Measurements from ENCODE around the gene ERFE. TPM values are rescaled to one million over a fixed set of nuclear protein-coding genes. Genes with fewer than 3 reads are reported as not detected.

The ERFE gene
- total and polyA plus RNA-seq, 2 experiments from 2014 or later, result 0.41 to 0.86 TPM

DNA sequence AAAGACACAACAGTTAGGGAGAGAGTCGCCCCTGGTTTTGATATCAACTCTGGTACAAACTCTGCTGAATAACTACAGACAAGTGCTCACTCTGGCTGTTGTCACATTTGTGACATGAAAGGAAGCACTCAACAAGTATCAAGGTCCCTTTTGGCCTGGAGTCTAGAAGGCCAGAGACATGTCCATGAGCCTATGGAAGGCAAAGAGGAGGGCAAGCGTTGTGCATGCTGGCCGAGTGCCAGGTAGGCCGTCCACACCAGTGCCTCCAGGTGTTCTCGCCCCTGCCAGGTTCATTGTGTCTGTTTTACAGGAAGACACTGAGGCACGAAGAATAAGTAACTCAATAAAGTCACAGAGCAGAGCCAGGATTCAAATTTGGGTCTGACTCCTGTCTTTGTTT, 23.6 kb downstream of the ERFE start:
- Histone ChIP-seq H3K9ac (no peak overlapping the region), H3K4me1 (ENCODE audit: insufficient read depth) (no peaks in the 10 kb centered on the region), H3F3A (ENCODE audit: insufficient read depth) (peaks cover 4% of the 10 kb centered on the region; the same call in 1 of the 2 replicates), H3K9me3 (ENCODE audit: low read depth) (no peaks in the 10 kb centered on the region), H2AFZ (no peak overlapping the region), H3K36me3 (ENCODE audit: low read depth) (peaks cover 80% of the 10 kb centered on the region), H3K4me3 (no peak overlapping the region), H3K9me2 (ENCODE audit: insufficient read depth) (no peaks in the 10 kb centered on the region), H3K27me3 (replicated peaks; ENCODE audit: insufficient read depth) (no peaks in the 10 kb centered on the region), H4K20me1 (ENCODE audit: insufficient read depth) (no peaks in the 10 kb centered on the region), H3K79me2 (ENCODE audit: insufficient read depth) (peaks cover 48% of the 10 kb centered on the region), H3K27ac (no peak overlapping the region), H3K4me2 (ENCODE audit: unreplicated experiment) (no peak overlapping the region)
- 73 to 74% methylated on average over 6 of the region's 6 CpGs for WGBS, 2 experiments (ENCODE audit: low coverage in 1 of 2, low lambda C conversion rate in 2 of 2, missing lambda C conversion rate in 2 of 2)
- DNase-seq, result no peak
- in situ Hi-C loops (cut with MboI), result no loop called here
- no peak for TF ChIP-seq EZH2 (IDR thresholded peaks at IDR 0.05; ENCODE audit: insufficient read depth, poor library complexity, severe bottlenecking)
- no peak for TF ChIP-seq EZH2phosphoT487 (IDR thresholded peaks at IDR 0.05; ENCODE audit: insufficient read depth, low read depth)

DNA sequence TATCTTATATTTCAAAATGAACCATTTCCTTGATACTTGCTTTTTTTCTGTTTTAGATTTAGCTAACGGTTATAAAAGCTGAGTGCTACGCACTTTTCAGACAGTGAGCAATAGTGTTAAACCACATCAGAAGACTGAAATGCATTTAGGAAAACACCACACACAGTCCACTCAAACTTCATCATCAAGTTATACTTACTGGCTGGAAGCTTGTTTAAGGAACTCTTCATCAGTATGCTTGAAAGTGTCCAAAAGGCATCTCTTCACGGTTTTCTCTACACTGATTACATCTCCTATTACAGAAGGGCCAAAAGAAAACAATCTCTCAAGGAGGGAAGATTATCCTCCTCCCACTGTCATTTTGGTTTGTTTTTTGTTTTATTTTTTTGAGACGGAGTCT, 25.1 kb downstream of the ERFE start:
- H3K36me3 ChIP-seq (ENCODE audit: low read depth), result peaks cover 80% of the 10 kb centered on the region
- H3K4me1 ChIP-seq (ENCODE audit: insufficient read depth), result no peaks in the 10 kb centered on the region
- H3F3A ChIP-seq (ENCODE audit: insufficient read depth), result 0 out of 2 replicates have a peak, but pooled peaks cover 4% of the 10 kb centered on the region
- no peak overlapping the region for H2AFZ ChIP-seq
- in situ Hi-C loops (cut with MboI), result no loop called here
- H3K4me3 ChIP-seq, result no peak overlapping the region
- no peak overlapping the region for H3K4me2 ChIP-seq (ENCODE audit: unreplicated experiment)
- H3K27ac ChIP-seq, result no peak overlapping the region
- no peak overlapping the region for H3K9ac ChIP-seq
- no peaks in the 10 kb centered on the region for H4K20me1 ChIP-seq (ENCODE audit: insufficient read depth)
- TF ChIP-seq EZH2 (IDR thresholded peaks at IDR 0.05; ENCODE audit: insufficient read depth, poor library complexity, severe bottlenecking) (no peak), EZH2phosphoT487 (IDR thresholded peaks at IDR 0.05; ENCODE audit: insufficient read depth, low read depth) (no peak)
- no peaks in the 10 kb centered on the region for H3K27me3 ChIP-seq (replicated peaks; ENCODE audit: insufficient read depth)
- WGBS, 2 experiments (ENCODE audit: low coverage in 1 of 2, low lambda C conversion rate in 2 of 2, missing lambda C conversion rate in 2 of 2), result 86 to 88% methylated on average over 4 of the region's 4 CpGs
- H3K79me2 ChIP-seq (ENCODE audit: insufficient read depth), result peaks cover 53% of the 10 kb centered on the region
- DNase-seq, result no peak
- H3K9me3 ChIP-seq (ENCODE audit: low read depth), result no peaks in the 10 kb centered on the region
- H3K9me2 ChIP-seq (ENCODE audit: insufficient read depth), result no peaks in the 10 kb centered on the region

DNA sequence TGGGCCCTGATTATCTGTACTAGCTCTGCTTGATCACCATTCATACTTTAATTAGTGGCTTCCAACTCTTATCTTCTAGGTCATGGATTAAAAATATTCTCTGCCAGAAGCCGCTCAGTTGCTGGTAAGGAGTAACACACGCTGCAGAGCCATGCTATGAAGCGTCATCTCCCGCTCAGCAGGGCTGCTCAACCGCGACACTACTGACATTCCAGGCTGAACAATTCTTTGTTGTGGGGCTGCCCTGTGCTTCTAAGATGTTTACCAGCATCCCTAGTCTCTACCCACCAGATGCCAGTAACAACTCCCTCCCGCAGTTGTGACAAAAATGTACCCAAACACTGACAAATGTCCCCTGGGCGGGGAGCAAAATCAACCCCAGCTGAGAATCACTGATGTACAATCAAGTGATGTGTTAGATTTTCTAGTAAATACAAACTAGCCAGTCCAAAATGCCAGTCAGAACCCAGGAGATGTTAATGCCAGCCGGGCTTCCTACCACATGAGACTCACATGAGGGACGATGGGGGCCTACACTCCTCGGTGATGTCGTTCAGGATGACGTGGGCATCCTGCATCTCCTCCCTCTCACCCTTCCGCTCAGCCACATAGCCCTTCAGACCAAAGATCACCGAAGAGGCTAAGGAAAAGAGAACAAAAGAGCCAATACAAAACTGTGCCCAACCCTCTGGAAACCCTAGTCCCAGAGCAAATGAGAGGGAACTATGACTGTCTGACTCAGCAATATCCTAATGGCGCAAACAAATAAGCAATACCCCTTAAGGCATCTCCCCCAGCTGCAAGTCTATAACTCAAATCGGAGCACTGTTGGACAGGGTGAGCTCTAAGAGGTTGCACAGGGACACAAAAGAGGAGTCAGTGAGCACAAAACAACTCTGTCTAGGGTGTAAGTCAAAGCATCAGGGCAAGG, 29.1 kb downstream of the ERFE start:
- no peak overlapping the region for H3K9ac ChIP-seq
- no peaks in the 10 kb centered on the region for H3F3A ChIP-seq (ENCODE audit: insufficient read depth)
- no peak for TF ChIP-seq EZH2 (IDR thresholded peaks at IDR 0.05; ENCODE audit: insufficient read depth, poor library complexity, severe bottlenecking)
- TF ChIP-seq EZH2phosphoT487 (IDR thresholded peaks at IDR 0.05; ENCODE audit: insufficient read depth, low read depth), result no peak
- WGBS, 2 experiments (ENCODE audit: low coverage in 1 of 2, low lambda C conversion rate in 2 of 2, missing lambda C conversion rate in 2 of 2), result 94 to 96% methylated on average over 17 of the region's 17 CpGs
- in situ Hi-C loops (cut with MboI), result no loop called here
- H3K79me2 ChIP-seq (ENCODE audit: insufficient read depth), result peaks cover 56% of the 10 kb centered on the region
- no peaks in the 10 kb centered on the region for H3K9me2 ChIP-seq (ENCODE audit: insufficient read depth)
- no peak overlapping the region for H2AFZ ChIP-seq
- H3K27me3 ChIP-seq (replicated peaks; ENCODE audit: insufficient read depth), result no peaks in the 10 kb centered on the region
- no peak overlapping the region for H3K4me3 ChIP-seq
- H3K36me3 ChIP-seq (ENCODE audit: low read depth), result peaks cover 75% of the 10 kb centered on the region
- no peak overlapping the region for H3K27ac ChIP-seq
- no peaks in the 10 kb centered on the region for H3K9me3 ChIP-seq (ENCODE audit: low read depth)
- H4K20me1 ChIP-seq (ENCODE audit: insufficient read depth), result no peaks in the 10 kb centered on the region
- H3K4me2 ChIP-seq (ENCODE audit: unreplicated experiment), result no peak overlapping the region
- DNase-seq, result no peak
- no peaks in the 10 kb centered on the region for H3K4me1 ChIP-seq (ENCODE audit: insufficient read depth)

DNA sequence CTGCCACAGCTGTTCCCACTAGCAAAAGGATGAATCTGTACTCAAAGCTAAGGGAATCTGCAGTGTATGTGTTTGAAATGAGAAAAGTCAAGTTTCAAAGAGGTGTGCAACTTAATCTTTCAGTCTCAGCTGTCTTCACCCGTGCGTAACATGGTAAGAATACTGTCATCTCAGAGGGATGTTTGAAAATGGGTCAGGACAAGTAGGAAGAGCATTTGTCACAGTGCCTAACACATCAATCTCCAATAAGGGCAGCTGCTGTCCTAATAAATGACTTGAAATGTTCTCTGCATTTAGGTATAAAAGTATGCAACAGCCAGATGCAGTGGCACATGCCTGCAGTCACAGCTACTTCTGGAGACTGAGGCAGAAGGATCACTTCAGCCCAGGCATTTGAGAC, 31.7 kb downstream of the ERFE start:
- Histone ChIP-seq H3K27ac (no peak overlapping the region), H3F3A (ENCODE audit: insufficient read depth) (no peaks in the 10 kb centered on the region), H4K20me1 (ENCODE audit: insufficient read depth) (peaks cover 11% of the 10 kb centered on the region), H3K4me1 (ENCODE audit: insufficient read depth) (no peaks in the 10 kb centered on the region), H3K27me3 (replicated peaks; ENCODE audit: insufficient read depth) (no peaks in the 10 kb centered on the region), H3K9ac (no peak overlapping the region), H3K9me2 (ENCODE audit: insufficient read depth) (no peaks in the 10 kb centered on the region), H3K36me3 (ENCODE audit: low read depth) (peaks cover 72% of the 10 kb centered on the region), H3K4me2 (ENCODE audit: unreplicated experiment) (no peak overlapping the region), H3K79me2 (ENCODE audit: insufficient read depth) (peaks cover 68% of the 10 kb centered on the region), H3K4me3 (no peak overlapping the region), H3K9me3 (ENCODE audit: low read depth) (no peaks in the 10 kb centered on the region), H2AFZ (no peak overlapping the region)
- no peak for DNase-seq
- in situ Hi-C loops (cut with MboI), result no loop called here
- WGBS, 2 experiments (ENCODE audit: low coverage in 1 of 2, low lambda C conversion rate in 2 of 2, missing lambda C conversion rate in 2 of 2), result 97 to 100% methylated on average over 2 of the region's 2 CpGs
- TF ChIP-seq EZH2 (IDR thresholded peaks at IDR 0.05; ENCODE audit: insufficient read depth, poor library complexity, severe bottlenecking) (no peak), EZH2phosphoT487 (IDR thresholded peaks at IDR 0.05; ENCODE audit: insufficient read depth, low read depth) (no peak)
